NCI-H510A treated with DMSO at 0.1 percent for 48 hours (cell line): ENCODE measurements around the gene FAM13A.
"Not testable (repeated sequence)": the region's sequence is repeated elsewhere in the genome, so short reads cannot be mapped to it uniquely, and the experiment has no call there.

Experiments used
- DNase-seq: peaks from one replicate; lab custom pipeline; 2025; lab: John Stamatoyannopoulos, UW

Gene FAM13A

GRCh38 chr4:88999392-88999930, 57.5 kb downstream of the FAM13A start:
- DNase-seq: peak; percentile 65

- no peak for DNase-seq
These were observed 58.1 kb downstream of the FAM13A start for GRCh38 chr4:88998891-88999290.

- DNase-seq: no peak
These were observed 59.0 kb downstream of the FAM13A start for GRCh38 chr4:88998001-88998400.

GRCh38 chr4:88995874-88996273, 61.1 kb downstream of the FAM13A start:
- DNase-seq: no peak

- not testable (repeated sequence) for DNase-seq
These were observed 61.7 kb downstream of the FAM13A start for GRCh38 chr4:88995257-88995656.

GRCh38 chr4:88993246-88993645, 63.7 kb downstream of the FAM13A start:
- no peak for DNase-seq

GRCh38 chr4:88991746-88992145, 65.2 kb downstream of the FAM13A start:
- DNase-seq: no peak

- DNase-seq: no peak
These were observed 67.0 kb downstream of the FAM13A start for GRCh38 chr4:88989990-88990389.

GRCh38 chr4:88985088-88985773, 71.8 kb downstream of the FAM13A start:
- no peak for DNase-seq

- no peak for DNase-seq
These were observed 74.2 kb downstream of the FAM13A start for GRCh38 chr4:88982757-88983156.

- DNase-seq: no peak
These were observed 75.0 kb downstream of the FAM13A start for GRCh38 chr4:88981993-88982392.

- DNase-seq: no peak
These were observed 75.4 kb downstream of the FAM13A start for GRCh38 chr4:88981556-88981955.

- DNase-seq: no peak
These were observed 77.7 kb downstream of the FAM13A start for GRCh38 chr4:88979276-88979675.

- no peak for DNase-seq
These were observed 80.3 kb downstream of the FAM13A start for GRCh38 chr4:88976775-88977035.

GRCh38 chr4:88975958-88976774, 80.8 kb downstream of the FAM13A start:
- no peak for DNase-seq

- DNase-seq: no peak
These were observed 85.4 kb downstream of the FAM13A start for GRCh38 chr4:88971536-88971935.

GRCh38 chr4:88969746-88970145, 87.2 kb downstream of the FAM13A start:
- no peak for DNase-seq

- no peak for DNase-seq
These were observed 87.7 kb downstream of the FAM13A start for GRCh38 chr4:88969271-88969670.

GRCh38 chr4:88967883-88968331, 89.1 kb downstream of the FAM13A start:
- DNase-seq: peak; percentile 58

- peak; percentile 20 for DNase-seq
These were observed 91.9 kb downstream of the FAM13A start for GRCh38 chr4:88965053-88965452.

- peak; percentile 28 for DNase-seq
These were observed 92.5 kb downstream of the FAM13A start for GRCh38 chr4:88964450-88964849.

GRCh38 chr4:88963817-88964216, 93.2 kb downstream of the FAM13A start:
- peak; percentile 90 for DNase-seq

- DNase-seq: no peak
These were observed 94.6 kb downstream of the FAM13A start for GRCh38 chr4:88962396-88962795.
